Astrocyte of the cerebellum (primary cell): ENCODE data around the gene EIF5B.
"Not testable (repeated sequence)": the region's sequence is repeated elsewhere in the genome, so short reads cannot be mapped to it uniquely, and the experiment has no call there.

ENCODE experiments used
- DNase-seq: peaks from one replicate; pipeline ENCODE4 v3.0.0-alpha.2; 2011; ENCODE audit warnings: low read depth
- H3K4me3 ChIP-seq: 2 replicates; pipeline ENCODE4 v1.5.1; 2011; ENCODE audit warnings: mild to moderate bottlenecking, low read depth, low read length, moderate library complexity
- CTCF ChIP-seq: IDR thresholded peaks from 2 replicates; pipeline ENCODE4 v1.5.1; 2012; ENCODE audit warnings: low read length, low read depth, moderate library complexity, mild to moderate bottlenecking; ENCODE audit errors: missing control alignments
- in situ Hi-C: cut with HindIII; loops from 2 replicates; pipeline ENCODE4 v1.10.0; 2017; ENCODE audit warnings: low sequenced_read_pairs

The EIF5B gene

DNA sequence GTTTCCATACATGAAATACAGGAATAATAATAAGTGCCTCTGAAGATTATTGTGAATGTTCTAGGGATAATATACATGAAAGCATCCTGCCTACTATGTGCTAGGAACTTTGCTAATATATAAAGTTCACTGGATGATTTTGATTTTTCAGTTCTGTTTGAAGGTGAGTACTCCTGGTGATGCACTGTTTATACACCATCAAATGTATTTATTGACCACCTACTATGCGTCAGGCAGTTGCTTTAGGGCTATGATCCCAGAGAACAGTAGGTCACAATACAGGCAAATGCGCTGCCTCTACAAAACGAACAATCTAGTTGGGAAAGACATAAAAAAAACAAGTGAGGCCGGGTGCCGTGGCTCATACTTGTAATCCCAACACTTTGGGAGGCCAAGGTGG is 11.8 kb upstream of the EIF5B start:
- in situ Hi-C loops = no loop called here
- H3K4me3 ChIP-seq = no peak overlapping the region
- no peak for DNase-seq
- TF ChIP-seq CTCF = no peak

DNA sequence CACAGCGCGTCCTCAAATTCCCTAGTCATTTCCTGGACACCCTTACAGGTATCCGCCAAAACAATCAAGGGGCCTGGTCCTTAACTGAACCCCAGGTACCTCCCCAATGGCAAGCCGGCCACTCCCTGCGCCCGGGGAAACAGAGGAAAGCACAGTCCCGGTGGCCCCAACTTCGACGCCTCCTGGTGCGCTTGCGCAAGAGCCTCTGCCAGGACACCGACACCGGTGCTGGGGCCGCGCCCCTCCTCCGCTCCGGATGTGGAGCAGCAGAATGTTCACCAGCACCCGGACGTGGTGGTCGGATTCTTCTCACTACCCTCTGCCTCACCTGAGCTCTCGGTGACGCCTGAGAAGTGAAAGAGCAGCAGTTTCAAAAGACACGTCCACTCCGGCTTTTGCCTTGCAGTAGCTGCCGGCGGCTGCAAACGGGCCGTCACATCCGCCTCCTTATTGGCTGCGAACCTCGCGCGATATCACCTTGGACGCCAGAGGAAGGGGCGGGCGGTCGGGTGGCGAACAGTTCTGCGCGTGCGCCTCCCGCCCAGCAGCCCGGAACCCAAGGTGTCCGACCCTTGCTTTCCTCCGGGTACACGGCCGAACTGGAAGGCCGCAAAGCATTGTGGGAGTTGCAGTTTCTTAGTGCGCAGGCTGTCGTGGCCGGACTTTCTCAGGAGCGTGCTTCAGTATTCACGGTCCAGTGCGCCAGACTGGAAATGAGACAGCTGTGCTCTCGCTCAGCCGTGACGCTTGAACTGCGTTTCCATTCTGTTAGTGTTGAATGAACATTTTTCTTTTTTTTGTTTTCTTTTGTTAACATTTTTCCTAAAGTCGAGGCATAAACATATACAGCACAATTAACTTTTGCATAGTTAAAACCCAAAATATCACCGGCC is 1.0 kb upstream of the EIF5B start, which contains the start of gene TXNDC9:
TXNDC9 (minus strand) TSS at position 423 of the 893 bp plus-strand sequence. CDS start 3,123 bp downstream, outside the sequence.
- DNase-seq = peak; percentile 100
- TF ChIP-seq CTCF = no peak
- in situ Hi-C loops = no loop called here
- H3K4me3 ChIP-seq = peak within 1 kb of the TSS; percentile 84

DNA sequence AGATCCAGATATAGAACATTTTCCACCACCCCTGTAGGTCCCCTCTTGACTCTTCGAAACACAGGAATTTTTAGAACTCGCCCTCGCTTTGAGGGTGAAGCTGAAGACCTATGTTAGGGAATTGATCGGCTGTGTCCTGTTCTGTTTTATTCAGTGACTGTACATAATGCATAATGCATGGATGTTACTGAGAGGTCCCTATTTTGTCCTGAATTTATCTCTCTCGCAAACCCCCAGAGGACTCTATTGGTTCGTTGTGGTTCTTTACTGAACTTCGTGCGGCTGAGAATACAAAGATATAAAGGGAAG is 431 bp upstream of the EIF5B start:
- in situ Hi-C loops = no loop called here
- peak overlapping the region; percentile 84 for H3K4me3 ChIP-seq
- DNase-seq = no peak
- TF ChIP-seq CTCF = no peak

DNA sequence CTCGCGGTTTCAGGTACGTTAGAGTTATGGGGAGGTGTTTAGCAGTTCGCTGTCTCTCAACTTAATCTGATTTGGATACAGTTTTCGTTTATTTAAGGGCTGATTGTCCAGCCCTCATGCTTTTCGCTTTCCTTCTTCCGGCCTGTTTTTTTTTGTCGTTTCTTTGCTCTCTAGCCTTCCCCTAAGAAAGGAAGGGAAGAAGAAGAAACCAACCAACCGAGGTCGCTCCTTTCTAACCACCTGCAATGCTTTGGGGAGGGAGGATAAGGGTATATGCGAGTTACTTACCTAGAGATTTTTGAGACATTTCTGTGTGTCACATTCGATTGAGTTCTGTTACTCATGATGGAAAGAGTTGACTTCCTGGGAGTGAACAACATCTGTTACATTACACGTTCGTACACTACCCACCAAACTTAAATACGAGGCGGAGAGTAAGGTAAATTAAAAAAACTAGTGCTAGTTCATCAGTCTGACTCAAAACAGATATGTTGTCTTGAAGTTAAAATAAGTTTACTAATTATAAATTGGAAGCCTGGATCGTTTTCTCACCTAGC is 918 bp downstream of the EIF5B start:
- peak overlapping the region; percentile 84 for H3K4me3 ChIP-seq
- no peak for TF ChIP-seq CTCF
- DNase-seq = no peak
- in situ Hi-C loops = no loop called here

- DNase-seq = no peak
- in situ Hi-C loops = no loop called here
- H3K4me3 ChIP-seq = no peak overlapping the region
- TF ChIP-seq CTCF = no peak
Measured at GRCh38 chr2:99340669-99341236, 3.6 kb downstream of the EIF5B start.

DNA sequence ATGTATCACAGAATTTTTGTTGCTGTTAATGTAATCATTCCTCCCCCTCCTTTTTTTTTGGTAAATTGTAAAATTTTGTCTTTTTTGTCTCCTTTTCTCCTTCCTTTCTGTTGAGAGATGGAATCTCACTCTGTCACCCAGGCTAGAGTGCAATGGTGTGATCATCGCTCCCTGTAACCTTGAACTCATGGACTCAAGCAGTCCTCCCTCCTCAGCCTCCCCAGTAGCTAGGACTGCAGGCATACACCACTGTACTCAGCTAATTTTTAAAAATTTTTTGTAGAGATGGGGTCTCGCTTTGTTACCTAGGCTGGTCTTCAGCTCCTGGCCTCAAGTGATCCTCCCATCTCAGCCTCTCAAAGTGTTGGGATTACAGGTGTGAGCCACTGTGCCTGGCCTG is 5.3 kb downstream of the EIF5B start:
- TF ChIP-seq CTCF = no peak

DNA sequence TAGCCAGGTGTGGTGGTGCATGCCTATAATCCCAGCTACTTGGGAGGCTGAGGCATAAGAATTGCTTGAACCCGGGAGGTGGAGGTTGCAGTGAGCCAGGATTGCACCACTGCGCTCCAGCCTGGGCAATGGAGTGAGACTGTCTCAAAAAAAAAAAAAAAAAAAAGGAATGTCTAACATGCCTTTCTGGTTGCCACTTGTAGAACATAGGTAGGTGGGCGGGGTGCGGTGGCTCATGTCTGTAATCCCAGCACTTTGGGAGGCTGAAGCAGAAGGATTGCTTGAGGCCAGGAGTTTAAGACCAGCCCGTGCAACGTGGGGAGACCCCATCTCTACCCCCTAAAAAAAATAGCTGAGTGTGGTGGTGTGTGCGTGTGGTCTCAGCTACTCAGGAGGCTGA is 8.3 kb downstream of the EIF5B start:
- H3K4me3 ChIP-seq, DNase-seq, in situ Hi-C loops: not testable (repeated sequence)

More for the DNA sequence above, 5.3 kb downstream of the EIF5B start:
- no peak overlapping the region for H3K4me3 ChIP-seq
- in situ Hi-C loops = no loop called here
- no peak for DNase-seq
